ENCODE results near the gene GCC1.
A peak's percentile ranks its signal among the peaks of the same experiment; 100 is the strongest.

GCC1 gene, protein sequence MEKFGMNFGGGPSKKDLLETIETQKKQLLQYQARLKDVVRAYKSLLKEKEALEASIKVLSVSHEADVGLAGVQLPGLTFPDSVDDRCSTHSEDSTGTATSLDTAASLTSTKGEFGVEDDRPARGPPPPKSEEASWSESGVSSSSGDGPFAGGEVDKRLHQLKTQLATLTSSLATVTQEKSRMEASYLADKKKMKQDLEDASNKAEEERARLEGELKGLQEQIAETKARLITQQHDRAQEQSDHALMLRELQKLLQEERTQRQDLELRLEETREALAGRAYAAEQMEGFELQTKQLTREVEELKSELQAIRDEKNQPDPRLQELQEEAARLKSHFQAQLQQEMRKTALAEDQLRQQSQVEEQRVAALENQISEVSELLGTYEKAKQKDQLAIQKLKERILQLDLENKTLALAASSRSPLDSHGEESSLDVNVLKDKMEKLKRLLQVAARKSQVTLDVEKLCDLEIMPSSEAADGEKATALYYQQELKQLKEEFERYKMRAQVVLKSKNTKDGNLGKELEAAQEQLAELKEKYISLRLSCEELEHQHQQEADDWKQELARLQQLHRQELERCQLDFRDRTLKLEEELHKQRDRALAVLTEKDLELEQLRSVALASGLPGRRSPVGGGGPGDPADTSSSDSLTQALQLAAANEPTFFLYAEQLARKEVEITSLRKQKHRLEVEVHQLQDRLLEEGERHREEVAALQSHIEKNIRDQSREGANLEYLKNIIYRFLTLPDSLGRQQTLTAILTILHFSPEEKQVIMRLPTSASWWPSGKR

DNA sequence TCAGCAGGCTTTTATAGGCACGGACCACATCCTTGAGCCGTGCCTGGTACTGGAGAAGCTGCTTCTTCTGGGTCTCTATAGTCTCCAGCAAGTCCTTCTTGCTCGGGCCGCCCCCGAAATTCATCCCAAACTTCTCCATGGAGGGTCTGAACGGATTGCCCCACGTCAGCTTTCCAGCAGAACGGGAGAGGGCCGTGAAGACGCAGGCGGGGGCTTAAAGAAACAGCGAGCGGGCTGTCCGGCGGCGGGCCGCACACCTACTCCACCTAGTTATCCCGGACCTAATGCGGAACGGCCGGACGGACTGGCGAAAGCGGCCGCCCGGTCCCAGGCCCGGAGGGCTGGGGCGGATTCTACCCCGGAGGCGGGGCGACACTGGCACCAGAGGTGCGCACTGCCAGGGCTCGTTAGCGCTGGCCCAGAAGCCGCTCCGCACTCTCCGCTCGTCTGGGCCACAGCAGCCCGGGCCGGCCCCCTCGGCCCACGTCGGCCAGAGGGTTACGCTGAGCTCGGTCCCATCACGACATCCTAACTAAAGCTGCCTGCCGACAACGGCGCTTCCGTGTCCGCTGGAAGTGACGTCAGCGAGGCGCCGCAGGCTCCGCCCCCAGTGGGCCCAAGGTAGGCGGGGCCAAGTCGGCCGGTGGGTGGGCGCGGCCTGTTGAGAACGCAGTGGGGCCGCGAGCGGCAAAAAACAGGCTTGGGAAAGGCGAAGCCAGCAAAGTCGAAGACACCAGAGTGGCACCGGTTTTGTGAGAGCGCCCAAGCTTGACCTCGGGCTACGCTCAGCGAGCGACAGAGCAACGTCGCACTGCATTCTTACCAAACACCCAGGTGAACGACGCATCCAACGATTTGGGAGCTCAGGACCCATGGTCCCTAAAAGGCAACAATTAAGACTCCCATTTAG lies at the start of gene GCC1:
Gene GCC1, minus strand, starts transcription at position 553 of the 910 bp plus-strand sequence. Its CDS starts 414 bp downstream, at position 139.
- peak; percentile 56 for DNase-seq (ENCODE audit: low read depth)
- TF ChIP-seq, protein P1, sequence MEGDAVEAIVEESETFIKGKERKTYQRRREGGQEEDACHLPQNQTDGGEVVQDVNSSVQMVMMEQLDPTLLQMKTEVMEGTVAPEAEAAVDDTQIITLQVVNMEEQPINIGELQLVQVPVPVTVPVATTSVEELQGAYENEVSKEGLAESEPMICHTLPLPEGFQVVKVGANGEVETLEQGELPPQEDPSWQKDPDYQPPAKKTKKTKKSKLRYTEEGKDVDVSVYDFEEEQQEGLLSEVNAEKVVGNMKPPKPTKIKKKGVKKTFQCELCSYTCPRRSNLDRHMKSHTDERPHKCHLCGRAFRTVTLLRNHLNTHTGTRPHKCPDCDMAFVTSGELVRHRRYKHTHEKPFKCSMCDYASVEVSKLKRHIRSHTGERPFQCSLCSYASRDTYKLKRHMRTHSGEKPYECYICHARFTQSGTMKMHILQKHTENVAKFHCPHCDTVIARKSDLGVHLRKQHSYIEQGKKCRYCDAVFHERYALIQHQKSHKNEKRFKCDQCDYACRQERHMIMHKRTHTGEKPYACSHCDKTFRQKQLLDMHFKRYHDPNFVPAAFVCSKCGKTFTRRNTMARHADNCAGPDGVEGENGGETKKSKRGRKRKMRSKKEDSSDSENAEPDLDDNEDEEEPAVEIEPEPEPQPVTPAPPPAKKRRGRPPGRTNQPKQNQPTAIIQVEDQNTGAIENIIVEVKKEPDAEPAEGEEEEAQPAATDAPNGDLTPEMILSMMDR (IDR thresholded peaks at IDR 0.05; ENCODE audit: control insufficient read depth, extremely low read depth, insufficient read depth) = no peak

DNA sequence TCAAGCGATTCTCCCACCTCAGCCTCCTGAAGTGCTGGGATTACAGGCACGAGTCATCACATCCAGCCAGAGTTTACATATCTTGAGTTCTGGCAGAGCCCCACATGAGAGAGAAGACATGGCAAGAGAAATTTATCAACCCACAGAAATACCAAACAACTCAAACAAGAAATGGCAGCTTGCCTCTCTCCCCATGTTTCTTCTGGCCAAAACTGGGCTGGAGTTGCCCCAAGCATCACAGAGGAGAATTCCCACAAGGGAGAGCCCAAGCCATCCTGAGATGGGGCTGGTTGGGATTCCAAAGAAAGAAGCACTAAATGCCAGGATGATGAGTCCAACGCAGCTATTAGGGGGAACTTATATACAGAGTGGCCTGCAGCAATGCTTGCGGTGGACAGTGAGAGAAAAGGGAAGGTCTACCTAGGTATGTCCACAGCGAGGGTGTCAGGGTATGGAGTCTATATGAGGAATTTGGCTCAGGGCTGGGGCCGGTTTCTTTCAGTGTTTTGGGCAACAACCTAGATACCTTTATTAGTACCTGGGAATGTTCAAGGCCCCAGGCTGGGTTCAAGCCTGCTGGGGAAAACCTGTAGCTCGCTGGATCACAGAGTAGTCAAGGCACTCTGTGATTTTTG lies 47.0 kb upstream of the GCC1 start:
- DNase-seq (ENCODE audit: low read depth) = no peak
- TF ChIP-seq, protein P1 (IDR thresholded peaks at IDR 0.05; ENCODE audit: control insufficient read depth, extremely low read depth, insufficient read depth) = no peak

More for the DNA sequence above, at the start of gene GCC1:
- H3K4me3 ChIP-seq (ENCODE audit: low read depth, low read length) = peak within 1 kb of the TSS; percentile 92

DNA sequence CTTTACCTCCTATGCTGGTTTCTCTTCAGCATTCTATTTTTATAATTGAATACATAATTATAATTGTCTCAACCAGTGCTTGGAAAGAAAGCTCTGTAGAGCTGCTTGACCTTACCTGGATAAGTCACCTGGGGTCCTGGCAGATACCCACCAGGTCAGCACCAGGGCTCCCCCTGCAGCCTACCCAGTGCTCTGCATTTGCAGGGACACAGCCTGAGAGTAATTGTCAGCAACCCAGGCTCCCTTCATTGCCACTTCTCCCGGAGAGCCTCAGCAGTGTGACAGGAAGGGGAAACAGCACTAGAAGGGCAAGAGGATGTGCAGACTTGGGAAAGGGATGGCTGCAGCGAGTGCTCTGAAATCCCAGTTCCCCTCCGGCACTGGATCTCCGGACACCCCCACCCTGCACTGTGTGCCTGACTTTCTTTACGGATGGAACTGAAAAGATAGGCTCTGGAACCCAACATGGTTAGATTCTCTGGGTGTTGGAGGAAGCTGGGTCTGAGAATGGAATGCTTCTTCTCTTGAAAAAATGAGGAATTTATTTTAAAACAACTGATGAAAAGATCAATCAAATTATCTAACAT lies 44.0 kb upstream of the GCC1 start:
- TF ChIP-seq, protein P1 (IDR thresholded peaks at IDR 0.05; ENCODE audit: control insufficient read depth, extremely low read depth, insufficient read depth) = peak; percentile 64
- no peak overlapping the region for H3K4me3 ChIP-seq (ENCODE audit: low read depth, low read length)
- no peak for DNase-seq (ENCODE audit: low read depth)

More for the DNA sequence above, 47.0 kb upstream of the GCC1 start:
- no peak overlapping the region for H3K4me3 ChIP-seq (ENCODE audit: low read depth, low read length)

DNA sequence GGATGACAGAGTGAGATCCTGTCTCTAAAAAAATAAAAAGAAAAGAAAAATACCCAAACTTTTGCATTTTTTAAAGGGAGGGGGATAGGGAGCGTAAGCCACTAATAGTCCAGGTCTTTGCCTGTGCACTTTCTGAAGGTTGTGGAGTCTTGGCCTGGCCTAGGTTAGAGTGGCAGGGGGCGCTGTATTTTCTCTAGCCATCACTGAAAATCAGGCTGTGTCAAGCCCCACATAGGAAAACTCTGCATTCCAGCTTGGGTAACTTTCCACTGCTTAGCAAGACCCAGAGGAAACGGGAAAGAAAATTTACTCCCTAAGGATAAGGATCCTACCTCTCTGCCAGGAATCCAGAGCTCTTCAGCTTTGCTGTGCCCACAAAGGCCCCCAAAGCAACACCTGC lies 43.0 kb upstream of the GCC1 start:
- TF ChIP-seq, protein P1 (IDR thresholded peaks at IDR 0.05; ENCODE audit: control insufficient read depth, extremely low read depth, insufficient read depth) = no peak
- H3K4me3 ChIP-seq (ENCODE audit: low read depth, low read length) = no peak overlapping the region
- no peak for DNase-seq (ENCODE audit: low read depth)

DNA sequence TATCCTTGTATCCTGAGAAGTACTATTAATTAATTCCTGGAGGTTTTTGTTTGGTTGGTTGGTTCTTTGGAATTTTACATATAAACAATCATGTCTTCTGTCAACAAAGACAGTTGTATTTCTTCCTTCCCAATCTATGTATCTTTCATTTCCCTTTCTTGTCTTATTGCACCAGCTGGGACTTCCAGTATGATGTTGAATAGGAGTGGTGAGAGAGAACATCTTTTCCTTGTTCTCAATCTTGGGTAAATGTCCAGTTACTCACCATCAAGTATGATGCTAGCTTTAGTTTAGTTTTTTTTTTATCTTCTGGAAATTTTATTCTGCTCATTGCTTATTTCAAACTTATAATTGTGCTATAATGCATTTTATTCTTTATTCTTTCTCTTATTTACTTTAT lies 39.9 kb upstream of the GCC1 start:
- TF ChIP-seq, protein P1 (IDR thresholded peaks at IDR 0.05; ENCODE audit: control insufficient read depth, extremely low read depth, insufficient read depth) = no peak
- no peak overlapping the region for H3K4me3 ChIP-seq (ENCODE audit: low read depth, low read length)
- DNase-seq (ENCODE audit: low read depth) = no peak

Measured in LNCaP clone FGC (cell line).